ENCODE data around the gene AGTRAP. TPM values are rescaled to one million over a fixed set of nuclear protein-coding genes. Genes with fewer than 3 reads are reported as not detected.

The AGTRAP gene
- total RNA-seq, 1 experiment from 2014 or later, result 77.7 TPM

DNA sequence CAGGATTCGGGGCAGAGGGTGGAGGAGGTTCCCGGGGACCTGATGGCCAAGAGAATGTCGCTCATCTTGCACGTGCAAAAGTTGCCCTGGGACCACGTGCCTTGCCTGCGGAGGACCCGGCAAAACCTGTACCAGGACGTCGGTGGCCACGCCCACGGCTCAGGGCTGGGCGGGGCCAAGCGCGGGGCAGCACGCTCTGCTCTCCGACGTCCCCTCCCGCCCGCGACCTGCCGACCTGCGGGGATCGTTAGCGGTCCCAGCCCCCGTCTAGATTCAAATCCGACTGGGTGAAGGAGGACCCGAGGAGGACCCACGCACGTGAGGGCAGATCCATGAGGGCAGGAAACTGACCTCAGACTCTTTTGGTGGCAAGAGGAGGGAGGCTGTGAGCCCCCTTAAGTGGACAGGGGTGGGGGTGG, 26.1 kb downstream of the AGTRAP start, which contains the start of gene C1orf167:
Gene C1orf167 (plus strand): TSS at position 206 of the 419 bp plus-strand sequence. CDS start 2,208 bp downstream, outside the sequence.
- Histone ChIP-seq H3K27me3 (ENCODE audit: insufficient read depth, low read depth) (no peaks in the 10 kb centered on the region), H3K9me3 (ENCODE audit: insufficient read depth, low read depth) (no peaks in the 10 kb centered on the region), H4K20me1 (ENCODE audit: insufficient read depth) (no peaks in the 10 kb centered on the region), H3K4me2 (no peak within 1 kb of the TSS), H3K27ac (no peak within 1 kb of the TSS), H3K4me1 (replicated peaks; ENCODE audit: insufficient read depth) (no peaks in the 10 kb centered on the region), H3K79me2 (ENCODE audit: low read depth) (no peaks in the 10 kb centered on the region), H3K9me2 (ENCODE audit: insufficient read depth) (no peaks in the 10 kb centered on the region), H3K36me3 (ENCODE audit: low read depth) (no peaks in the 10 kb centered on the region), H2AFZ (no peak within 1 kb of the TSS), H3K4me3 (no peak within 1 kb of the TSS), H3F3A (ENCODE audit: insufficient read depth, low read depth) (no peaks in the 10 kb centered on the region)
- BruUV-seq (replicated peaks), result no TSS peak
- TF ChIP-seq CTCF (conservative IDR thresholded peaks at IDR 0.05), result no peak
- TF ChIP-seq EZH2 (IDR thresholded peaks at IDR 0.05; ENCODE audit: low read depth), result no peak
- CTCF ChIA-PET, result no interaction called here
- intact Hi-C loops (cut with micrococcal nuclease; ENCODE audit: unreplicated experiment), result no loop called here
- peak in 1 of 2 experiments; percentile 35 for DNase-seq
- POLR2A ChIA-PET (ENCODE audit: unreplicated experiment), result no interaction called here

GRCh38 chr1:11764115-11764514, 28.2 kb downstream of the AGTRAP start:
- H3K79me2 ChIP-seq (ENCODE audit: low read depth), result no peaks in the 10 kb centered on the region
- no peaks in the 10 kb centered on the region for H4K20me1 ChIP-seq (ENCODE audit: insufficient read depth)
- no peaks in the 10 kb centered on the region for H3F3A ChIP-seq (ENCODE audit: insufficient read depth, low read depth)
- DNase-seq, result no peak
- no peaks in the 10 kb centered on the region for H3K9me2 ChIP-seq (ENCODE audit: insufficient read depth)
- TF ChIP-seq CTCF (conservative IDR thresholded peaks at IDR 0.05), result no peak
- TF ChIP-seq EZH2 (IDR thresholded peaks at IDR 0.05; ENCODE audit: low read depth), result no peak
- H3K36me3 ChIP-seq (ENCODE audit: low read depth), result no peaks in the 10 kb centered on the region
- intact Hi-C loops (cut with micrococcal nuclease; ENCODE audit: unreplicated experiment), result no loop called here
- no peaks in the 10 kb centered on the region for H3K4me1 ChIP-seq (replicated peaks; ENCODE audit: insufficient read depth)
- POLR2A ChIA-PET (ENCODE audit: unreplicated experiment), result no interaction called here
- H3K27ac ChIP-seq, result no peak overlapping the region
- BruUV-seq (replicated peaks), result no TSS peak
- CTCF ChIA-PET, result no interaction called here
- no peaks in the 10 kb centered on the region for H3K9me3 ChIP-seq (ENCODE audit: insufficient read depth, low read depth)
- H3K4me2 ChIP-seq, result no peak overlapping the region
- no peak overlapping the region for H2AFZ ChIP-seq
- no peak overlapping the region for H3K4me3 ChIP-seq
- no peaks in the 10 kb centered on the region for H3K27me3 ChIP-seq (ENCODE audit: insufficient read depth, low read depth)

DNA sequence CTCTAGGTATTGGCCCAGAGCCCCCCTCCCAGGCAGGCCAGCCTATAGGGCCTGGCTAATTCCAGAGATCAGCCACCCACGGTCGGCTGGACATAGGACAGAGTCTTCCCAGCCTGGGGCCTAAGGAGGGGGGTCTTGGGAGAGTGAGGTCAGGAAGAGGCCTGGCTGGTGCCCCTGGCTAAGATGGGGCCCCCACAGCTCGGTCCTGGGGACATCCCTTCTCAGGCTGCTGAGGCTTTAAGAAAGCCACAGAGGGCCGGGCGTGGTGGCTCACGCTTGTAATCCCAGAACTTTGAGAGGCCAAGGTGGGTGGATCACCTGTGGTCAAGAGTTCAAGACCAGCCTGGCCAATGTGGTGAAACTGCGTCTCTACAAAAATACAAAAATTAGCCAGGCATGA, 28.6 kb downstream of the AGTRAP start:
- Histone ChIP-seq H3K4me3 (no peak overlapping the region), H3K27me3 (ENCODE audit: insufficient read depth, low read depth) (no peaks in the 10 kb centered on the region), H3F3A (ENCODE audit: insufficient read depth, low read depth) (no peaks in the 10 kb centered on the region), H3K36me3 (ENCODE audit: low read depth) (no peaks in the 10 kb centered on the region), H3K4me2 (no peak overlapping the region), H3K4me1 (replicated peaks; ENCODE audit: insufficient read depth) (no peaks in the 10 kb centered on the region), H2AFZ (no peak overlapping the region), H3K27ac (no peak overlapping the region), H3K79me2 (ENCODE audit: low read depth) (no peaks in the 10 kb centered on the region), H3K9me3 (ENCODE audit: insufficient read depth, low read depth) (no peaks in the 10 kb centered on the region), H3K9me2 (ENCODE audit: insufficient read depth) (no peaks in the 10 kb centered on the region), H4K20me1 (ENCODE audit: insufficient read depth) (no peaks in the 10 kb centered on the region)
- ChIA-PET CTCF (no interaction called here), POLR2A (ENCODE audit: unreplicated experiment) (no interaction called here)
- BruUV-seq (replicated peaks), result no TSS peak
- intact Hi-C loops (cut with micrococcal nuclease; ENCODE audit: unreplicated experiment), result no loop called here
- no peak for TF ChIP-seq CTCF (conservative IDR thresholded peaks at IDR 0.05)
- TF ChIP-seq EZH2 (IDR thresholded peaks at IDR 0.05; ENCODE audit: low read depth), result no peak
- no peak for DNase-seq

Data from PC-9 (cell line).